GM21619 (cell line): ENCODE data around the gene COL23A1.

ENCODE experiments used
- ATAC-seq: cut with Tn5 transposase; IDR thresholded peaks from one replicate; pipeline ENCODE4 v1.9.1; 2021; ENCODE audit not compliant: unreplicated experiment

The COL23A1 gene

GRCh38 chr5:178278358-178279023 is 311.7 kb downstream of the COL23A1 start:
- ATAC-seq, result no peak

GRCh38 chr5:178277866-178278265 is 312.3 kb downstream of the COL23A1 start:
- ATAC-seq, result no peak

- no peak for ATAC-seq
Observed at GRCh38 chr5:178277346-178277745, 312.8 kb downstream of the COL23A1 start.

GRCh38 chr5:178274781-178275537 is 315.2 kb downstream of the COL23A1 start:
- ATAC-seq, result no peak

GRCh38 chr5:178273665-178274541 is 316.3 kb downstream of the COL23A1 start:
- ATAC-seq, result no peak

- ATAC-seq, result no peak
Observed at GRCh38 chr5:178273041-178273440, 317.2 kb downstream of the COL23A1 start.

- no peak for ATAC-seq
Observed at GRCh38 chr5:178272591-178272990, 317.6 kb downstream of the COL23A1 start.

- no peak for ATAC-seq
Observed at GRCh38 chr5:178271726-178272479, 318.3 kb downstream of the COL23A1 start.

- ATAC-seq, result no peak
Observed at GRCh38 chr5:178271231-178271630, 319.0 kb downstream of the COL23A1 start.

GRCh38 chr5:178269499-178269898 is 320.7 kb downstream of the COL23A1 start:
- no peak for ATAC-seq

- no peak for ATAC-seq
Observed at GRCh38 chr5:178267876-178268275, 322.3 kb downstream of the COL23A1 start.

- no peak for ATAC-seq
Observed at GRCh38 chr5:178267245-178267644, 322.9 kb downstream of the COL23A1 start.

GRCh38 chr5:178266581-178266980 is 323.6 kb downstream of the COL23A1 start:
- no peak for ATAC-seq

GRCh38 chr5:178265746-178266145 is 324.4 kb downstream of the COL23A1 start:
- ATAC-seq, result no peak

GRCh38 chr5:178264044-178264443 is 326.1 kb downstream of the COL23A1 start:
- ATAC-seq, result no peak

- ATAC-seq, result no peak
Observed at GRCh38 chr5:178261666-178262600, 328.3 kb downstream of the COL23A1 start.

GRCh38 chr5:178259623-178260536 is 330.3 kb downstream of the COL23A1 start:
- ATAC-seq, result no peak

- no peak for ATAC-seq
Observed at GRCh38 chr5:178257650-178258049, 332.5 kb downstream of the COL23A1 start.

- no peak for ATAC-seq
Observed at GRCh38 chr5:178256746-178257145, 333.4 kb downstream of the COL23A1 start.
